AG09319 (cell line): ENCODE data around the gene CCDC17.

Experiments used
- DNase-seq: peaks from one replicate; pipeline ENCODE4 v3.0.0-alpha.2; 2010; ENCODE audit warnings: low read depth; ENCODE audit errors: extremely low read depth
- TF ChIP-seq, protein P1 (sequence below): IDR thresholded peaks from 2 replicates; pipeline ENCODE4 v1.5.1; 2011; ENCODE audit warnings: low read depth, mild to moderate bottlenecking, inconsistent platforms, low read length, moderate library complexity

The CCDC17 gene

DNA sequence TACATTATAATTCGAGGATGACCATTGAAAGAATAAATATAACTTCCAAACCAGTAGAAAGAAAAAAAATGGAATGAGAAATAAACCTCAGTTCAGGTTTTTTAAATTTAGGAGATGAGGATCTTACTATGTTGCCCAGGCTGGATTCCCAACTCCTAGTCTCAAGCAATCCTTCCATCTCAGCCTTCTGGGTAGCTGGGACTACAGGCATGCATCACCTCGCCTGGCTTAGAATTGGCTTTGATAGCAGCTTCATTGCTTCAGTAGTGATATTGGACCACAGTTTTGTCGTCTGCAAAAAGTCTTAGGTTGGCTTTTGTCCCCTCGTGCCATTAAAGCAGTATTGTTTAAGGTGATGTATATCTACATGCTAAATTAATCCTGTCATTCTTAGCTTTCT is 37.1 kb downstream of the CCDC17 start:
- DNase-seq, result no peak
- TF ChIP-seq, protein P1, sequence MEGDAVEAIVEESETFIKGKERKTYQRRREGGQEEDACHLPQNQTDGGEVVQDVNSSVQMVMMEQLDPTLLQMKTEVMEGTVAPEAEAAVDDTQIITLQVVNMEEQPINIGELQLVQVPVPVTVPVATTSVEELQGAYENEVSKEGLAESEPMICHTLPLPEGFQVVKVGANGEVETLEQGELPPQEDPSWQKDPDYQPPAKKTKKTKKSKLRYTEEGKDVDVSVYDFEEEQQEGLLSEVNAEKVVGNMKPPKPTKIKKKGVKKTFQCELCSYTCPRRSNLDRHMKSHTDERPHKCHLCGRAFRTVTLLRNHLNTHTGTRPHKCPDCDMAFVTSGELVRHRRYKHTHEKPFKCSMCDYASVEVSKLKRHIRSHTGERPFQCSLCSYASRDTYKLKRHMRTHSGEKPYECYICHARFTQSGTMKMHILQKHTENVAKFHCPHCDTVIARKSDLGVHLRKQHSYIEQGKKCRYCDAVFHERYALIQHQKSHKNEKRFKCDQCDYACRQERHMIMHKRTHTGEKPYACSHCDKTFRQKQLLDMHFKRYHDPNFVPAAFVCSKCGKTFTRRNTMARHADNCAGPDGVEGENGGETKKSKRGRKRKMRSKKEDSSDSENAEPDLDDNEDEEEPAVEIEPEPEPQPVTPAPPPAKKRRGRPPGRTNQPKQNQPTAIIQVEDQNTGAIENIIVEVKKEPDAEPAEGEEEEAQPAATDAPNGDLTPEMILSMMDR, result no peak

DNA sequence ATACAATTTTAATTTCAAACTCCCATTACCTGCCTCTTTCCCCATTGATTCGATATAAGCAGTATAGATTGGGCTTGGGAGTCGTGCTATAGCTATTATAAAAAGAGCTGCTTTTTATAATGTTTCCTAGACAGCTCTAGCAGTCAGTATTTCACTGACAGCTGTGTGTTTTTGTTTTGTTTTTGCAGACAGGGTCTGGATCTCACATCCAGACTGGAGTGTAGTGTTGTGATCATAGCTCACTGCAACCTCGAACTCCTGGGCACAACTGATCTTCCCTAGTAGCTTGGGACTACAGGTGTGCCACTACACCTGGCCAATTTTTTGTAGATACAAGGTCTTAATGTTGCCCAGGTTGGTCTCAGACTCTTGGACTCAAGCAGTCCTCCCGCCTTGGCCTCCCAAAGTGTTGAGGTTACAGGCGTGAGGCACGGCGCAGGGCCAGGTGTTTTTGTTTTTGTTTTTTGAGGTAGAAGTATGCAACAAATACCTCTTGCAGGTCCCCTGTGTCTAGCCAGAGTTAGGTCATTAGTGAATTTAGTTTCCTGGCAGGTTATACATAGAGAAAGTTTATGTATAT is 38.3 kb downstream of the CCDC17 start:
- DNase-seq, result no peak
- TF ChIP-seq, protein P1, result no peak

DNA sequence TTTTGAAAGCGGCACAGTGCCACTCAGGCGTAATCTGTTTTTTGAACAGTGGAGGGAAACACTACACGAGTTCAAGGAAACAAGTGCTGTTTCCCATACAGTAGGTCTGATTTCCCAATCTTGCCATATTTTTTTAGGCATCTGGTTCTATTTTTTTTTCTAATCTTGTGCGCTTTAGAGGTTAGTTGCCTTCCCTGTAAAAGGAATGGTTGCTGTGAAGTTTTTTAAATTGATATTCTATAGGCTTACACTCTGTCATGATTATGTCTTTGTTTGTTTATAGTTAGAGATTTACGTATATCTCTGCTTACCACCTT is 38.8 kb downstream of the CCDC17 start:
- TF ChIP-seq, protein P1, result no peak
- no peak for DNase-seq

DNA sequence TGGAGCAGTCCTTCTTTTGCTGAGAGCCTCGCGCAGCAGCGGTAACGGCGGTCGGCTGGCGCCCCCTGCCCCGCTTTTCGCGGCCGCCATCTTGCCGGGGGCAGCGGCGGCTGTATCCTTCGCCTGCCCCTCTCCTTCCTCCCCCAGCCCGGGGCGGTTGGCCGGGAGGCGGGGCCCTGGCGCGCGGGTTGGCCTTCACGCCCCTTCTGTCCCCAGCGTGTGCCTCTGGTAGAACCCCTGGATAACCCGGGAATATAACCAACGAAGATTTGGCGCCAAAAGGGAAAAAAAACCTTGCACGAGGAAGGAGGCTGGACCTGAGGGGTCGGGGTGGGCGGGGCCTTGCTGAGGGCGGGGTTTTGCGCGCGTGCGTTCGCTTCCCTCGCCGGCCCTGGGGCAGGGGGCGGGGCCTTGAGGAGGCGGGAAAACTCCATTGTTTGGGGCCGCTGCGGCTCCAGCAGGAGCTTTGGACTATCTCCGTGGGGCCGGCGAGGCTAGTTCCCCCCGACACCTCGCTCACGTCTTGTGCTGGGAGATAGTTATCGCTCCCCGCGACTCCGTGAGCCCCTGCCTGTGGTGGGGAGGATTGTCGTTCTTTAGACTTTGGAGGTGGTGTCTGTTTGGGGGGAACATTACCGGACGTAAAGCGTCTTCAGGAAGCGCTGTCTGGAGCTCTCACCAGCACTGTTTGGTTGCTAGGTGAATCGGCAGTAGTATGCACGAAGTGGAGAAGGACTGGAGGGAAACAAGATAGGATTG is 39.3 kb downstream of the CCDC17 start:
- peak; percentile 57 for DNase-seq
- TF ChIP-seq, protein P1, result peak; percentile 2; the same call in 1 of the 2 replicates

DNA sequence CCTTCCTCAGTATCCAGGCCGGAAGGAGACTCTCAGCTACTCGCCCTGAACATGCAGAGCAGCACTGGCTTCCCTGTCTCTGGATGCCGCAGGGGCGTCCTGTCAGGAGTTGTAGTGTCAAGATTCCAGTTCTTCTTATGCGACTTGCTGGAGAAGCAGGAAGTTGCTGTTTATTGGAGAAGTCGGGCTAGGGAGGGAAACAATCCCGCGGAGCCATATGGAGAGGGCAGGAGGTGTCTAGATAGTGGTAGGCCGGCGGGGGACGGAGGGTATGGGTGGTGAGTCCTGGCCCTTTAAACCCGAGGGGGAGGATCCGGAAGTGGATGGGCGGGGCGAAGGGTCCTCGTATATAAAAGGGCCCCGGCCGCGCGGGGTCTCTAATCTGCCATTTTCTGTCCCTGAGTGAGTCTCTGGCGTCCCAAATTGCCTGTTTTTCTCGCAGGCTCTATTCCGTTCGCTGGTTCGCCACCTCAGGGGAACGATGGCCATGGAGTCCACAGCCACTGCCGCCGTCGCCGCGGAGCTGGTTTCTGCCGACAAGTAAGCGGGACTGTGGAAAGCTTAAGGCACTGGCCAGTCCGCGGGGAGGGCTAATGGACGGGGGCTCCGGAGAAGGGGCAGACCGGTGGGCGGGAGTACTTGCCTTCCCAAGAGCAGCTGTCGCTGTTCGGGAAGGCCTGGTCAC is 40.0 kb downstream of the CCDC17 start, which contains the start of gene NASP:
NASP (plus strand) TSS at position 376 of the 685 bp plus-strand sequence; CDS start at position 482, 106 bp downstream.
- DNase-seq, result no peak

DNA sequence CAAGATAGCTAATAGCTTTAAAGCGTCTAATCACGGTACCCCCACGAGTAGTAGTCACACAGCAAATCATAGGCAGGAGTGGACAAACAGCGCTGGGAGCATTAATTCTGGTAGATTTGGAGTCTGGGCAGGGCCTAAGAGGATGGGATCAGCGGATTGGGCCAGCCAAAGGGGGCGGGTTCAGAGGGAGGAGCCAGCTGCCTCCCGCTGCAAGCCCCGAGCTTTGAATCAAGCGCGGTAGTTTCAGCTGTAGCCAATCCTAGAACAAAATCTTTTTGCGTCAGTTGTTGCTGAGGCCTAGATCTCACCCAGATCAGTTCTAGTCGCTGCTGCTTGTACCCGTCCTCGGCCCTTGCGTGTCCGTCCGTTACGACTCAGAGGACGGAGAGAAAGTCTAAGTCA is 40.6 kb downstream of the CCDC17 start:
- TF ChIP-seq, protein P1, result no peak

More for the DNA sequence above, 40.0 kb downstream of the CCDC17 start, which contains the start of gene NASP:
- TF ChIP-seq, protein P1, result no peak

DNA sequence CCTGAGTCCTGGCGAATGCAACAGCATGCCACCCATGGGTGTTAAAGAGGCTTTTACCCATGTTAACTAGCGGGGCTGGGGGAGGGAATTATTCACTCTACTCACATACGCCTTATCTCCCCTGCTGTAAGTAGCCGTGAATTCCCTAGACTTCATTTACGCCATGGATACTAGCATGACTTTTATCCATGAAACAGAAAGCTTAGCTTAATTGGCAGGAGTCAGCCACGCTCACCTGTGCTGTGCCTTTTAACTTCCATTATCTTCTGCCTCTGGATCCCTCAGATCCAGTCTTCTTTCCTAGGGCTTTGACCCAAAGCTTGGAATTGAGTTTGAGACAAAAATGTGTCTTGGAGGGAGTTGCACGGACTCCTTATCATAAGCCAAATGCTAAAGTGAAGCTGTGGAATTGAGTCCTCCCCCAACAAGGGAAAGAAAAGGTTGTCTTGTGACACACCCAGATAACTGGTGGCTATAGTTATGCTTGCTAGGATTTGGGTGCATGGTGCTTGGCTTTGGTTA is 49.7 kb downstream of the CCDC17 start:
- DNase-seq, result no peak
- TF ChIP-seq, protein P1, result no peak

More for the DNA sequence above, 40.6 kb downstream of the CCDC17 start:
- peak; percentile 88 for DNase-seq
